HUES6 (cell line): ENCODE results near the gene EIF5B.
"Not testable (repeated sequence)": the region's sequence is repeated elsewhere in the genome, so short reads cannot be mapped to it uniquely, and the experiment has no call there.

Experiments used
- H3K27ac ChIP-seq: 2 replicates; pipeline ENCODE4 v1.7.0; 2013; ENCODE audit warnings: low read depth, mild to moderate bottlenecking, low read length, inconsistent platforms
- H3K27me3 ChIP-seq: 2 replicates; pipeline ENCODE4 v1.6.1; 2013; ENCODE audit warnings: low read length; ENCODE audit not compliant: control insufficient read depth, insufficient read depth
- H3K36me3 ChIP-seq: 2 replicates; pipeline ENCODE4 v1.6.1; 2013; ENCODE audit warnings: low read length; ENCODE audit not compliant: control insufficient read depth, insufficient read depth
- H3K4me1 ChIP-seq: 2 replicates; pipeline ENCODE4 v1.6.1; 2013; ENCODE audit warnings: low read length; ENCODE audit not compliant: control insufficient read depth, insufficient read depth
- H3K4me3 ChIP-seq: 2 replicates; pipeline ENCODE4 v1.5.1; 2013; ENCODE audit warnings: low read depth, low read length
- H3K9ac ChIP-seq: one replicate; pipeline ENCODE4 v1.6.1; 2013; ENCODE audit warnings: mild to moderate bottlenecking, low read length
- H3K9me3 ChIP-seq: 2 replicates; pipeline ENCODE4 v1.6.1; 2013; ENCODE audit warnings: low read depth, low read length; ENCODE audit not compliant: control insufficient read depth, insufficient read depth

The EIF5B gene

GRCh38 chr2:99337113-99338028 is at the start of gene EIF5B:
EIF5B (plus strand) TSS chr2:99337389; CDS start chr2:99337555, 166 bp downstream.
- Histone ChIP-seq H3K9ac (peak within 1 kb of the TSS; percentile 96), H3K27me3 (no peaks in the 10 kb centered on the region), H3K4me1 (peaks cover 3% of the 10 kb centered on the region; the same call in 1 of the 2 replicates), H3K9me3 (no peaks in the 10 kb centered on the region), H3K4me3 (peak within 1 kb of the TSS; percentile 92), H3K36me3 (peaks cover 10% of the 10 kb centered on the region), H3K27ac (peak within 1 kb of the TSS; percentile 64; the same call in 1 of the 2 replicates)

GRCh38 chr2:99297994-99298393 is 39.2 kb upstream of the EIF5B start:
- Histone ChIP-seq H3K4me3 (no peak overlapping the region), H3K9ac (no peak overlapping the region), H3K27me3 (no peaks in the 10 kb centered on the region), H3K4me1 (no peaks in the 10 kb centered on the region), H3K27ac (no peak overlapping the region), H3K9me3 (no peaks in the 10 kb centered on the region), H3K36me3 (peaks cover 7% of the 10 kb centered on the region)

DNA sequence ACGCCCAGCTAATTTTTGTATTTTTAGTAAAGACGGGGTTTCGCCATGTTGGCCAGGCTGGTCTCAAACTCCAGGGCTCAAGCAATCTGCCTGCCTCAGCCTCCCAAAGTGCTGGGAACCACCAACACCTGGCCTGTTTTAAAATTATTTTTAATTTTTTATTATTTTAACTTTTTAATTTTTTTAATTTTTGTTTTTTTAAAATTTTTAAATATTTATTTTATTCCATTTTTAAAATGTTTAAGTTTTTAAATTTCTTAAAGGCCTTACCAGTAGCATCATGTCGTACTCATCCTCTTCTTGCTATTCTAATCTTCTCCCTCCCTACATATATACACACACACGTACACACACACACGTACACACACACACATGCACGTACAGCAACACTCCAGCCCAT is 37.6 kb upstream of the EIF5B start:
- Histone ChIP-seq H3K27me3 (no peaks in the 10 kb centered on the region), H3K9ac (no peak overlapping the region), H3K4me1 (no peaks in the 10 kb centered on the region), H3K27ac (no peak overlapping the region), H3K9me3 (no peaks in the 10 kb centered on the region), H3K36me3 (peaks cover 13% of the 10 kb centered on the region), H3K4me3 (no peak overlapping the region)

DNA sequence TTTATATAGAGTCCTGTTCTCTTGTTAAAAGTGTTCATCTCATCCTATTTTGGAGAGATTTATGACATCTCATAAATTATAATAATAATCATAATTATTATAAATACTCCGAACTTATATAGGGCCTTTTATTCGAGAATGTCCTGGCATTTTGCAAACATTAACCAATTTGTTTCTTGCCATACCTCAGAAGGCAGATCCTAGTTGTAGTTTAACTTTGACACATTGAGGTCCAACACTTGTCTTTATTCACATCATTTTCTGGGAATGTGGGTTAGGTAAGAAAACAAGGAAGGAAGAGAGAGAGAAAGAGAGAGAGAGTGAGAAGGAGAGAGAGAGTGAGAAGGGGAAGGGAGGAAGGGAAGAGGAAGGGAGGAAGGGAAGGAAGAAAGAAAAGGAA is 36.1 kb upstream of the EIF5B start, which contains the start of gene LYG1:
Gene LYG1, minus strand, starts transcription at position 101 of the 400 bp plus-strand sequence. CDS start 5,527 bp downstream, outside the sequence.
- peaks cover 15% of the 10 kb centered on the region for H3K36me3 ChIP-seq
- H3K4me1 ChIP-seq, H3K4me3 ChIP-seq, H3K9ac ChIP-seq, H3K9me3 ChIP-seq, H3K27me3 ChIP-seq, H3K27ac ChIP-seq: not testable (repeated sequence)

DNA sequence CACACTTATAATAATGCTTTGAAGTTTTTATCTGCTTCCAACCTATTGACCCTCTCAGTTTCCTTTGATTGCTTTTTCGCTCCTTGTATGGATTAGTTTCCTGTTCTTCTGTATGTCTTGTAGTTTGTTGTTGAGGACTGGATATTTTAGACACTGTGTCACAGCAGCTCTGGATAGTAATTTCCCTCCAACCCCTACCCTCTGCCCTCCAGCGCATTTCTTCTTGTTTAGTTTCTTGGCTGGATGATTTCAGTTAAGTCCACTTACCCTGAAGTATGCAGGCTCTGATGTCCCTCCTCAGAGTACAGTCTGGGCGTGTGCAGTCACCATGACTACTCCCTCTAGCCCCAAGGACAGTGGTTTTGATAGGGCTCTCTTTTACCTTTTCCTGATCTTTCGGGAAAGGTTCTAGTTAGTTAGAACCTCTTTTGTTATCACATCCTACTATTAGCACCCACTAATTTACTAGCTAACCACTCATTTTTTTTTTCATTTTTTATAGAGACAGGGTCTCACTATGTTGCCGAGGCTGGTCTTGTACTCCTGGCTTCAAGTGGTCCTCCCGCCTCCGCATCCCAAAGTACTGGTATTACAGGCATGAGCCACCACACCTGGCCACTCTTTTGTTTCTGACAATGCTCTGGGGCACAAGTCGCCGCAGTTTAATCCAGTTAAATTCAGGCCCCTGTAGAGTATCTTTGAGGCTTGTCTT is 19.9 kb upstream of the EIF5B start:
- no peaks in the 10 kb centered on the region for H3K9me3 ChIP-seq
- no peaks in the 10 kb centered on the region for H3K4me1 ChIP-seq
- H3K27ac ChIP-seq = no peak overlapping the region
- H3K36me3 ChIP-seq = peaks cover 52% of the 10 kb centered on the region
- no peaks in the 10 kb centered on the region for H3K27me3 ChIP-seq
- H3K4me3 ChIP-seq = no peak overlapping the region
- H3K9ac ChIP-seq = no peak overlapping the region

GRCh38 chr2:99317873-99318200 is 19.4 kb upstream of the EIF5B start:
- H3K9me3 ChIP-seq, H3K27me3 ChIP-seq, H3K27ac ChIP-seq, H3K9ac ChIP-seq, H3K4me3 ChIP-seq, H3K4me1 ChIP-seq: not testable (repeated sequence)
- peaks cover 54% of the 10 kb centered on the region for H3K36me3 ChIP-seq

DNA sequence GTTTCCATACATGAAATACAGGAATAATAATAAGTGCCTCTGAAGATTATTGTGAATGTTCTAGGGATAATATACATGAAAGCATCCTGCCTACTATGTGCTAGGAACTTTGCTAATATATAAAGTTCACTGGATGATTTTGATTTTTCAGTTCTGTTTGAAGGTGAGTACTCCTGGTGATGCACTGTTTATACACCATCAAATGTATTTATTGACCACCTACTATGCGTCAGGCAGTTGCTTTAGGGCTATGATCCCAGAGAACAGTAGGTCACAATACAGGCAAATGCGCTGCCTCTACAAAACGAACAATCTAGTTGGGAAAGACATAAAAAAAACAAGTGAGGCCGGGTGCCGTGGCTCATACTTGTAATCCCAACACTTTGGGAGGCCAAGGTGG is 11.8 kb upstream of the EIF5B start:
- Histone ChIP-seq H3K36me3 (peaks cover 84% of the 10 kb centered on the region), H3K9ac (no peak overlapping the region), H3K4me1 (no peaks in the 10 kb centered on the region), H3K27ac (no peak overlapping the region), H3K4me3 (no peak overlapping the region), H3K9me3 (no peaks in the 10 kb centered on the region), H3K27me3 (no peaks in the 10 kb centered on the region)

DNA sequence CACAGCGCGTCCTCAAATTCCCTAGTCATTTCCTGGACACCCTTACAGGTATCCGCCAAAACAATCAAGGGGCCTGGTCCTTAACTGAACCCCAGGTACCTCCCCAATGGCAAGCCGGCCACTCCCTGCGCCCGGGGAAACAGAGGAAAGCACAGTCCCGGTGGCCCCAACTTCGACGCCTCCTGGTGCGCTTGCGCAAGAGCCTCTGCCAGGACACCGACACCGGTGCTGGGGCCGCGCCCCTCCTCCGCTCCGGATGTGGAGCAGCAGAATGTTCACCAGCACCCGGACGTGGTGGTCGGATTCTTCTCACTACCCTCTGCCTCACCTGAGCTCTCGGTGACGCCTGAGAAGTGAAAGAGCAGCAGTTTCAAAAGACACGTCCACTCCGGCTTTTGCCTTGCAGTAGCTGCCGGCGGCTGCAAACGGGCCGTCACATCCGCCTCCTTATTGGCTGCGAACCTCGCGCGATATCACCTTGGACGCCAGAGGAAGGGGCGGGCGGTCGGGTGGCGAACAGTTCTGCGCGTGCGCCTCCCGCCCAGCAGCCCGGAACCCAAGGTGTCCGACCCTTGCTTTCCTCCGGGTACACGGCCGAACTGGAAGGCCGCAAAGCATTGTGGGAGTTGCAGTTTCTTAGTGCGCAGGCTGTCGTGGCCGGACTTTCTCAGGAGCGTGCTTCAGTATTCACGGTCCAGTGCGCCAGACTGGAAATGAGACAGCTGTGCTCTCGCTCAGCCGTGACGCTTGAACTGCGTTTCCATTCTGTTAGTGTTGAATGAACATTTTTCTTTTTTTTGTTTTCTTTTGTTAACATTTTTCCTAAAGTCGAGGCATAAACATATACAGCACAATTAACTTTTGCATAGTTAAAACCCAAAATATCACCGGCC is 1.0 kb upstream of the EIF5B start, which contains the start of gene TXNDC9:
Gene TXNDC9, minus strand, starts transcription at position 423 of the 893 bp plus-strand sequence. CDS start 3,123 bp downstream, outside the sequence.
- peak within 1 kb of the TSS; percentile 92 for H3K4me3 ChIP-seq
- no peaks in the 10 kb centered on the region for H3K27me3 ChIP-seq

DNA sequence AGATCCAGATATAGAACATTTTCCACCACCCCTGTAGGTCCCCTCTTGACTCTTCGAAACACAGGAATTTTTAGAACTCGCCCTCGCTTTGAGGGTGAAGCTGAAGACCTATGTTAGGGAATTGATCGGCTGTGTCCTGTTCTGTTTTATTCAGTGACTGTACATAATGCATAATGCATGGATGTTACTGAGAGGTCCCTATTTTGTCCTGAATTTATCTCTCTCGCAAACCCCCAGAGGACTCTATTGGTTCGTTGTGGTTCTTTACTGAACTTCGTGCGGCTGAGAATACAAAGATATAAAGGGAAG is 431 bp upstream of the EIF5B start:
- H3K9me3 ChIP-seq = no peaks in the 10 kb centered on the region
- H3K9ac ChIP-seq = no peak overlapping the region
- peak overlapping the region; percentile 92 for H3K4me3 ChIP-seq
- H3K4me1 ChIP-seq = peaks cover 3% of the 10 kb centered on the region; the same call in 1 of the 2 replicates
- H3K27ac ChIP-seq = no peak overlapping the region
- no peaks in the 10 kb centered on the region for H3K27me3 ChIP-seq
- peaks cover 16% of the 10 kb centered on the region for H3K36me3 ChIP-seq

More for the DNA sequence above, 1.0 kb upstream of the EIF5B start, which contains the start of gene TXNDC9:
- peak within 1 kb of the TSS; percentile 64; the same call in 1 of the 2 replicates for H3K27ac ChIP-seq
- peak within 1 kb of the TSS; percentile 96 for H3K9ac ChIP-seq
- peaks cover 3% of the 10 kb centered on the region; the same call in 1 of the 2 replicates for H3K4me1 ChIP-seq
- H3K36me3 ChIP-seq = peaks cover 22% of the 10 kb centered on the region
- no peaks in the 10 kb centered on the region for H3K9me3 ChIP-seq

DNA sequence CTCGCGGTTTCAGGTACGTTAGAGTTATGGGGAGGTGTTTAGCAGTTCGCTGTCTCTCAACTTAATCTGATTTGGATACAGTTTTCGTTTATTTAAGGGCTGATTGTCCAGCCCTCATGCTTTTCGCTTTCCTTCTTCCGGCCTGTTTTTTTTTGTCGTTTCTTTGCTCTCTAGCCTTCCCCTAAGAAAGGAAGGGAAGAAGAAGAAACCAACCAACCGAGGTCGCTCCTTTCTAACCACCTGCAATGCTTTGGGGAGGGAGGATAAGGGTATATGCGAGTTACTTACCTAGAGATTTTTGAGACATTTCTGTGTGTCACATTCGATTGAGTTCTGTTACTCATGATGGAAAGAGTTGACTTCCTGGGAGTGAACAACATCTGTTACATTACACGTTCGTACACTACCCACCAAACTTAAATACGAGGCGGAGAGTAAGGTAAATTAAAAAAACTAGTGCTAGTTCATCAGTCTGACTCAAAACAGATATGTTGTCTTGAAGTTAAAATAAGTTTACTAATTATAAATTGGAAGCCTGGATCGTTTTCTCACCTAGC is 918 bp downstream of the EIF5B start:
- Histone ChIP-seq H3K4me1 (peaks cover 3% of the 10 kb centered on the region; the same call in 1 of the 2 replicates), H3K9me3 (no peaks in the 10 kb centered on the region), H3K27me3 (no peaks in the 10 kb centered on the region), H3K27ac (no peak overlapping the region), H3K36me3 (peaks cover 3% of the 10 kb centered on the region), H3K9ac (peak overlapping the region; percentile 83), H3K4me3 (peak overlapping the region; percentile 92)
